ENCODE measurements around the gene LDLRAD3.

LDLRAD3 gene

GRCh38 chr11:36151933-36152580, 208.2 kb downstream of the LDLRAD3 start:
- H3K27ac ChIP-seq (ENCODE audit: low read length) = no peak overlapping the region

GRCh38 chr11:36153551-36153950, 209.7 kb downstream of the LDLRAD3 start:
- H3K4me2 ChIP-seq (ENCODE audit: low read length) = no peak overlapping the region
- H3K4me1 ChIP-seq (ENCODE audit: low read length) = peaks cover 13% of the 10 kb centered on the region
- TF ChIP-seq, protein P1, sequence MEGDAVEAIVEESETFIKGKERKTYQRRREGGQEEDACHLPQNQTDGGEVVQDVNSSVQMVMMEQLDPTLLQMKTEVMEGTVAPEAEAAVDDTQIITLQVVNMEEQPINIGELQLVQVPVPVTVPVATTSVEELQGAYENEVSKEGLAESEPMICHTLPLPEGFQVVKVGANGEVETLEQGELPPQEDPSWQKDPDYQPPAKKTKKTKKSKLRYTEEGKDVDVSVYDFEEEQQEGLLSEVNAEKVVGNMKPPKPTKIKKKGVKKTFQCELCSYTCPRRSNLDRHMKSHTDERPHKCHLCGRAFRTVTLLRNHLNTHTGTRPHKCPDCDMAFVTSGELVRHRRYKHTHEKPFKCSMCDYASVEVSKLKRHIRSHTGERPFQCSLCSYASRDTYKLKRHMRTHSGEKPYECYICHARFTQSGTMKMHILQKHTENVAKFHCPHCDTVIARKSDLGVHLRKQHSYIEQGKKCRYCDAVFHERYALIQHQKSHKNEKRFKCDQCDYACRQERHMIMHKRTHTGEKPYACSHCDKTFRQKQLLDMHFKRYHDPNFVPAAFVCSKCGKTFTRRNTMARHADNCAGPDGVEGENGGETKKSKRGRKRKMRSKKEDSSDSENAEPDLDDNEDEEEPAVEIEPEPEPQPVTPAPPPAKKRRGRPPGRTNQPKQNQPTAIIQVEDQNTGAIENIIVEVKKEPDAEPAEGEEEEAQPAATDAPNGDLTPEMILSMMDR (IDR thresholded peaks at IDR 0.05; ENCODE audit: low read depth, low read length) = no peak
- TF ChIP-seq EZH2phosphoT487 (IDR thresholded peaks at IDR 0.05; ENCODE audit: low read depth) = no peak

More at GRCh38 chr11:36151933-36152580, 208.2 kb downstream of the LDLRAD3 start:
- Histone ChIP-seq H3K9me3 (ENCODE audit: insufficient read depth, low read length) (no peaks in the 10 kb centered on the region), H3K4me3 (ENCODE audit: low read length) (no peak overlapping the region), H4K20me1 (ENCODE audit: insufficient read depth, low read length) (no peaks in the 10 kb centered on the region), H3K4me2 (ENCODE audit: low read length) (no peak overlapping the region), H3K36me3 (replicated peaks; ENCODE audit: low read depth, low read length) (no peaks in the 10 kb centered on the region), H3K79me2 (ENCODE audit: low read length) (no peaks in the 10 kb centered on the region), H3K9ac (ENCODE audit: low read length) (no peak overlapping the region), H3K4me1 (ENCODE audit: low read length) (peaks cover 13% of the 10 kb centered on the region), H3K27me3 (ENCODE audit: low read depth, low read length) (peaks cover 15% of the 10 kb centered on the region; the same call in 1 of the 2 replicates), H2AFZ (ENCODE audit: low read depth, low read length) (no peak overlapping the region)
- TF ChIP-seq, protein P1 (IDR thresholded peaks at IDR 0.05; ENCODE audit: low read depth, low read length) = no peak
- TF ChIP-seq EZH2phosphoT487 (IDR thresholded peaks at IDR 0.05; ENCODE audit: low read depth) = no peak

DNA sequence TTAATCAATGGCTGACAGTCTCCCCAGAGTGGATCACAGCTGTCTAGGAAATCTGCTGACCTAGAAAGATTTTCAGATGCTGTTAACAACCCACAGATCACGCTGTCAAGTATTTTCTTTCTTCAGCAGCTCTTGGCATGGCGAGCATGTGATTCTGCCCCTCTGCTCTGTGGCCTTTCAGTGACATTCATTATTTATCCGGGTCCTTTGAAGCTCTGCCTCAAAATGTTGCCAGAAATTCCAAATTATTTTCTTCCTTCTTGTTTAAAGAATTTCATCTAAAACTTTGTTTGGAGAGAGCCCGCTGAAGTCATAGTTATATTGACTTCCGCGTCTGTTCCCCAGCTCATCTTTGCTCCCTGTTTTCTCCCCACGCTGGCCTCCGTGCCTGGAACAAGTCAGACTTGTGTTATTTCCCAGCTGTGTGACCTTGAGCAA, 211.3 kb downstream of the LDLRAD3 start:
- H4K20me1 ChIP-seq (ENCODE audit: insufficient read depth, low read length) = no peaks in the 10 kb centered on the region
- no peak overlapping the region for H3K4me2 ChIP-seq (ENCODE audit: low read length)
- no peaks in the 10 kb centered on the region for H3K9me3 ChIP-seq (ENCODE audit: insufficient read depth, low read length)
- no peak overlapping the region for H2AFZ ChIP-seq (ENCODE audit: low read depth, low read length)
- no peaks in the 10 kb centered on the region for H3K79me2 ChIP-seq (ENCODE audit: low read length)
- no peaks in the 10 kb centered on the region for H3K36me3 ChIP-seq (replicated peaks; ENCODE audit: low read depth, low read length)
- H3K27me3 ChIP-seq (ENCODE audit: low read depth, low read length) = peaks cover 15% of the 10 kb centered on the region; the same call in 1 of the 2 replicates
- H3K27ac ChIP-seq (ENCODE audit: low read length) = no peak overlapping the region
- TF ChIP-seq, protein P1 (IDR thresholded peaks at IDR 0.05; ENCODE audit: low read depth, low read length) = no peak
- TF ChIP-seq EZH2phosphoT487 (IDR thresholded peaks at IDR 0.05; ENCODE audit: low read depth) = no peak
- H3K9ac ChIP-seq (ENCODE audit: low read length) = no peak overlapping the region
- peaks cover 2% of the 10 kb centered on the region; the same call in 1 of the 2 replicates for H3K4me1 ChIP-seq (ENCODE audit: low read length)
- H3K4me3 ChIP-seq (ENCODE audit: low read length) = no peak overlapping the region

More at GRCh38 chr11:36153551-36153950, 209.7 kb downstream of the LDLRAD3 start:
- H4K20me1 ChIP-seq (ENCODE audit: insufficient read depth, low read length) = no peaks in the 10 kb centered on the region
- no peaks in the 10 kb centered on the region for H3K9me3 ChIP-seq (ENCODE audit: insufficient read depth, low read length)
- no peak overlapping the region for H3K27ac ChIP-seq (ENCODE audit: low read length)
- no peak overlapping the region for H3K4me3 ChIP-seq (ENCODE audit: low read length)
- no peak overlapping the region for H2AFZ ChIP-seq (ENCODE audit: low read depth, low read length)
- no peaks in the 10 kb centered on the region for H3K36me3 ChIP-seq (replicated peaks; ENCODE audit: low read depth, low read length)
- H3K9ac ChIP-seq (ENCODE audit: low read length) = no peak overlapping the region
- H3K27me3 ChIP-seq (ENCODE audit: low read depth, low read length) = peaks cover 15% of the 10 kb centered on the region; the same call in 1 of the 2 replicates
- no peaks in the 10 kb centered on the region for H3K79me2 ChIP-seq (ENCODE audit: low read length)

DNA sequence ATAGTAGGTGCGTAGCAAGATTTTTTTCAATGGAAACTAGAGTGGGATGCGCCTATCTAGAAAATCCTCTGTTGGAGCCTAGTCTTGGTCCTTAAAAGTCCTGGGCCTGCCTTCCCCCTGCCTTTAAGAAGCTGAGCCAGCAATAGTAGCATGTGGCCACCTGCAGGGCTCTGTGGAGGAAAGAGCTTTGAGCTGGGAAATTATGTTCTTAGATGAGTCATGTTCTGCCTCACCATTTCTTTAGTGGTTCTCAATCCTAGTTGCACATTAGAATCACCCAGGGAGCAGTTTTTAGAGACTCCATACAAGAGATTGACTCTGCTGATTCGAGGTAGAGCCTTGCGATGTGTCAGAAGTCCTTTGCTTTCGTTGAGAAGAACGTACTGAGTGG, 211.9 kb downstream of the LDLRAD3 start:
- Histone ChIP-seq H4K20me1 (ENCODE audit: insufficient read depth, low read length) (no peaks in the 10 kb centered on the region), H3K4me2 (ENCODE audit: low read length) (no peak overlapping the region), H3K79me2 (ENCODE audit: low read length) (no peaks in the 10 kb centered on the region), H2AFZ (ENCODE audit: low read depth, low read length) (no peak overlapping the region), H3K9ac (ENCODE audit: low read length) (no peak overlapping the region), H3K27ac (ENCODE audit: low read length) (no peak overlapping the region), H3K36me3 (replicated peaks; ENCODE audit: low read depth, low read length) (no peaks in the 10 kb centered on the region), H3K9me3 (ENCODE audit: insufficient read depth, low read length) (no peaks in the 10 kb centered on the region), H3K4me3 (ENCODE audit: low read length) (no peak overlapping the region), H3K4me1 (ENCODE audit: low read length) (no peaks in the 10 kb centered on the region), H3K27me3 (ENCODE audit: low read depth, low read length) (peaks cover 15% of the 10 kb centered on the region; the same call in 1 of the 2 replicates)
- TF ChIP-seq EZH2phosphoT487 (IDR thresholded peaks at IDR 0.05; ENCODE audit: low read depth) = no peak
- TF ChIP-seq, protein P1 (IDR thresholded peaks at IDR 0.05; ENCODE audit: low read depth, low read length) = no peak
